Measurements from ENCODE around the gene KCNF1. TPM values are rescaled to one million over a fixed set of nuclear protein-coding genes. Genes with fewer than 3 reads are reported as not detected.

KCNF1 gene
- total RNA-seq, 2 donors from 2014 or later = 1.0 TPM; not detected in 1

GRCh38 chr2:10939058-10939457 is 27.3 kb downstream of the KCNF1 start:
- no peaks in the 10 kb centered on the region for H3K9me3 ChIP-seq
- no peak overlapping the region for H3K4me3 ChIP-seq
- intact Hi-C loops (cut with DNase I) = no loop called here
- H3K27ac ChIP-seq = no peak overlapping the region
- TF ChIP-seq POLR2AphosphoS5 (IDR thresholded peaks at IDR 0.05) (no peak), POLR2A (IDR thresholded peaks at IDR 0.05) (no peak)
- TF ChIP-seq, protein P1, sequence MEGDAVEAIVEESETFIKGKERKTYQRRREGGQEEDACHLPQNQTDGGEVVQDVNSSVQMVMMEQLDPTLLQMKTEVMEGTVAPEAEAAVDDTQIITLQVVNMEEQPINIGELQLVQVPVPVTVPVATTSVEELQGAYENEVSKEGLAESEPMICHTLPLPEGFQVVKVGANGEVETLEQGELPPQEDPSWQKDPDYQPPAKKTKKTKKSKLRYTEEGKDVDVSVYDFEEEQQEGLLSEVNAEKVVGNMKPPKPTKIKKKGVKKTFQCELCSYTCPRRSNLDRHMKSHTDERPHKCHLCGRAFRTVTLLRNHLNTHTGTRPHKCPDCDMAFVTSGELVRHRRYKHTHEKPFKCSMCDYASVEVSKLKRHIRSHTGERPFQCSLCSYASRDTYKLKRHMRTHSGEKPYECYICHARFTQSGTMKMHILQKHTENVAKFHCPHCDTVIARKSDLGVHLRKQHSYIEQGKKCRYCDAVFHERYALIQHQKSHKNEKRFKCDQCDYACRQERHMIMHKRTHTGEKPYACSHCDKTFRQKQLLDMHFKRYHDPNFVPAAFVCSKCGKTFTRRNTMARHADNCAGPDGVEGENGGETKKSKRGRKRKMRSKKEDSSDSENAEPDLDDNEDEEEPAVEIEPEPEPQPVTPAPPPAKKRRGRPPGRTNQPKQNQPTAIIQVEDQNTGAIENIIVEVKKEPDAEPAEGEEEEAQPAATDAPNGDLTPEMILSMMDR (IDR thresholded peaks at IDR 0.05) = no peak
- no peaks in the 10 kb centered on the region for H3K36me3 ChIP-seq
- no peaks in the 10 kb centered on the region for H3K27me3 ChIP-seq (replicated peaks; ENCODE audit: insufficient read depth)
- 95% methylated on average over 3 of the region's 3 CpGs for WGBS
- no peak for DNase-seq (ENCODE audit: low spot score)
- H3K4me1 ChIP-seq (replicated peaks) = no peaks in the 10 kb centered on the region

DNA sequence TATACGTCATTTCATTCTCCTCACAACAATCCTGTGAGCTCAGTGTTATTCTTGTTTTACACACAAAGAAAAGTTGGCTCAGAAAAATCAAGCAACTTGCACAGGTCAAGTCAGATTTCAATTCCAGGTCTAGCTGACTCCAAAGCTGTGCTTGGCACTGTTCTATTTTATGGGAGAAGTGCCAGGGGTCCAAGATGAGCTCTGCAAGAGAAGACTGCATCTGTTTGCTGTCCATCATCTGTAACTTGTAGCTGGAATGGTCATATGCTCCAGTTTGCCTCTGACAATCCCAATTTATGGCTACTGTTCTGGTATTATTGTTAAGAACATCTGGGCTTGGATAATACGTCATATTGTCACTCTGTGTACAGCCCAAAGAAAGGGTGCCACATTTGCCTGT is 28.9 kb downstream of the KCNF1 start:
- intact Hi-C loops (cut with DNase I) = no loop called here
- WGBS = 43% methylated on average over 2 of the region's 2 CpGs
- no peak overlapping the region for H3K4me3 ChIP-seq

GRCh38 chr2:10941383-10941782 is 29.6 kb downstream of the KCNF1 start:
- TF ChIP-seq POLR2A (IDR thresholded peaks at IDR 0.05) (no peak), POLR2AphosphoS5 (IDR thresholded peaks at IDR 0.05) (no peak)
- TF ChIP-seq, protein P1 (IDR thresholded peaks at IDR 0.05) = no peak
- Histone ChIP-seq H3K4me1 (replicated peaks) (no peaks in the 10 kb centered on the region), H3K4me3 (no peak overlapping the region), H3K27ac (no peak overlapping the region), H3K9me3 (no peaks in the 10 kb centered on the region), H3K27me3 (replicated peaks; ENCODE audit: insufficient read depth) (no peaks in the 10 kb centered on the region), H3K36me3 (no peaks in the 10 kb centered on the region)
- 42% methylated on average over 3 of the region's 3 CpGs for WGBS
- no peak for DNase-seq (ENCODE audit: low spot score)
- intact Hi-C loops (cut with DNase I) = no loop called here

More for the DNA sequence above, 28.9 kb downstream of the KCNF1 start:
- no peak overlapping the region for H3K27ac ChIP-seq
- H3K4me1 ChIP-seq (replicated peaks) = no peaks in the 10 kb centered on the region
- DNase-seq (ENCODE audit: low spot score) = no peak
- no peaks in the 10 kb centered on the region for H3K36me3 ChIP-seq
- H3K27me3 ChIP-seq (replicated peaks; ENCODE audit: insufficient read depth) = no peaks in the 10 kb centered on the region
- no peak for TF ChIP-seq POLR2A (IDR thresholded peaks at IDR 0.05)
- TF ChIP-seq, protein P1 (IDR thresholded peaks at IDR 0.05) = no peak
- TF ChIP-seq POLR2AphosphoS5 (IDR thresholded peaks at IDR 0.05) = no peak
- no peaks in the 10 kb centered on the region for H3K9me3 ChIP-seq

DNA sequence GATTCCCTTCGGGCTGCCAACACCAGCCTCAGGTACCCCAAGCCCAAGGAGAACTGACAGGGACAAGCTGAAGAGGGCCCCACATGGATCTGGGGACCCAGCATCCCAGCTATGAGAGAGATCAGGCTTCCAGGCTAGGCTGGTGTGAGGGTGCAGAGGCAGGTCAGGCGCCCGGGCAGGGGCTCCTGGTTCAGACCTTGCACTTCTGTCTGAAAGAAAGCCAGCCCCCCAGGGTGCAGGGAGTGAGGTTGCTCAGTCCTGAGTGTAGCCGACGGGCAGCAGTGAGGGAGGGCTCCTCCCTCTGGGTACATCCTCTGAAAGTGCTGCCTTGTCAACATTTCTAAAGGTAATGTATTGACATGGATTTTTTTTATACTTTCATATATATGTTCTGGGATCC is 33.1 kb downstream of the KCNF1 start:
- no peak for TF ChIP-seq POLR2A (IDR thresholded peaks at IDR 0.05)
- TF ChIP-seq, protein P1 (IDR thresholded peaks at IDR 0.05) = no peak
- no peak for TF ChIP-seq POLR2AphosphoS5 (IDR thresholded peaks at IDR 0.05)
- no peak overlapping the region for H3K4me3 ChIP-seq
- H3K9me3 ChIP-seq = no peaks in the 10 kb centered on the region
- H3K27me3 ChIP-seq (replicated peaks; ENCODE audit: insufficient read depth) = peaks cover 3% of the 10 kb centered on the region
- DNase-seq (ENCODE audit: low spot score) = no peak
- WGBS = 67% methylated on average over 5 of the region's 5 CpGs
- intact Hi-C loops (cut with DNase I) = no loop called here
- H3K4me1 ChIP-seq (replicated peaks) = no peaks in the 10 kb centered on the region
- no peaks in the 10 kb centered on the region for H3K36me3 ChIP-seq
- no peak overlapping the region for H3K27ac ChIP-seq

GRCh38 chr2:10946394-10946793 is 34.7 kb downstream of the KCNF1 start:
- intact Hi-C loops (cut with DNase I) = no loop called here

More at GRCh38 chr2:10946394-10946793, 34.7 kb downstream of the KCNF1 start:
- 93% methylated on average over 5 of the region's 6 CpGs for WGBS
- Histone ChIP-seq H3K4me3 (no peak overlapping the region), H3K27ac (no peak overlapping the region), H3K36me3 (no peaks in the 10 kb centered on the region), H3K4me1 (replicated peaks) (no peaks in the 10 kb centered on the region), H3K27me3 (replicated peaks; ENCODE audit: insufficient read depth) (peaks cover 3% of the 10 kb centered on the region), H3K9me3 (no peaks in the 10 kb centered on the region)
- DNase-seq (ENCODE audit: low spot score) = no peak
- TF ChIP-seq, protein P1 (IDR thresholded peaks at IDR 0.05) = no peak
- TF ChIP-seq POLR2AphosphoS5 (IDR thresholded peaks at IDR 0.05) = no peak
- TF ChIP-seq POLR2A (IDR thresholded peaks at IDR 0.05) = no peak
